HG02870 (cell line): ENCODE measurements around the gene NFIX.

Experiments used
- ATAC-seq: cut with Tn5 transposase; IDR thresholded peaks from one replicate; pipeline ENCODE4 v1.9.1; 2021; ENCODE audit warnings: mild to moderate bottlenecking, moderate library complexity; ENCODE audit not compliant: unreplicated experiment

NFIX gene

DNA sequence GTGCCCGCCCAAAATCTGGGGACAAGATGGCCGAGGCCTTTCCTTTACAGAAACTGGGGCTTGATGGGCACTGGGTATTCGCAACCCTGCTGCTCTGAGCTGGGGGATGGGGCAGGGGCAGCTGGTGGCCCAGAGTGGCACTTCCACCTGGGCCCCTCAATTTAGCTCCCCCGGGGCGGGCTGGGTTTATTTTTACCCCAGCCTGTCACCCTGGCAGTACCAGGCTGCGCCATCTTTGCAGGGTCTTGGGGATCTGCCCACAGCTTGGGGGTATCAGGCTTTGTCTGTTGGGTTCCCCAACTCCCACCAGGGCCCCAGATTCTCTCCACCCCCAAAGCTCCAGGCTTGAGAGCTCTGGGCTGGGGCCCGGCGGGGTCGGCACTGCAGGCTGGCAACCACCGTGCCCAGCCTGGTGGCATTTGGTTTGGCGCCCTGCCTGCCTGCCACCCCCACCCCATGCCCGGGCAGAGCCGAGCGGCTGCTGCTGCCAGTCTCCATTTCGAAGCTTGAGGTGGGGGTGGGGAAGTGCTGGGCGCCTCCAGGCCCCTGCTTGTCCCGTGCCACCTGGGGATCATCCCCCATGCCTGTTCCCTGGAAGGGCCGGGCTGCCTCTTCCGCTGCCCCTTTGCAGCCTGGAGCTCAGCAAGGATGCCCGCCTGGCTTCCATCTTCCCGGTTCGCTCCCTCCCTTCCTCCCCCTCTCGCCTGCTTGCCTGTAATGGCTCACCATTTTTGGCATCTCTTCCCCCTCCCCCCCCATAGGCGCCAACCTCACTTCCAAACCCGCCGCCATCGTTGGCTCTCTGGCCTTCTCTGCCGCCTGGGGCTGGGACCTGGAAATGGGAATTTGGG, 11.4 kb downstream of the NFIX start:
- ATAC-seq: no peak

DNA sequence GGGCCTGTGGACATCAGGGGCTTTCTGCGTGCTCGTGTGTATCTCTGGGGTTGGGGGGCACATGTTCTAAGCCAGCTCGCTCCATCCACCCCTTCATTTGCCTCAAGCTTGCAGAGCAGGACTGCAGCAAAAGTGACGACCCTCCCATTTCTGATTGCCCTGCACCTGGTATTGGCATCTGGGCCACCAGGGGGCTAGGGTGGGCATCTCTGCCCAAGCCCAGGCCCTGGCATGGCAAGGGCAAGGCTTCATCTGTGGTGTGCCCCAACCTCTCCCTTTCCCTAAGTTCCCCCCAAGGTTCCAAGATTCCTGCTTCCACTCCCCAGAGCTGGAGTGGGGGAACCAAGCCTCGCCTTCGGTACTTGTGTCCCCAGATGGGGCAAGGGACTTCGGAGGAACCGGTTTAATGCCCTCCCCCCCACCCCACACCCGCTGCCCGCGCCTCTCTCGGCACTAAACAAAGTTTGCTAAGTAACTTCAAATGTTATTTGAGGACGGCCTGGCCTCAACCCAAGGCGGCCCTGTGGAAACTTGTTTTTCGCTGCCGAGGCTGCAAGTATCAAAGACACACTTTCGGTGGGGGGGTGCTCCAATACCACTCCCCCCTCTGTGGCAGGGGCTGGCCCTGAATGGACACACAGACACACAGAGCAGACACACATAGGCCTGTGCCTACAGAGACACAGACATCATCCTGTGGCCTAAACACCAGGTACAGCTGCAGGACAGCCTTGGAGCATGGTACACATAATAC, 12.2 kb downstream of the NFIX start:
- ATAC-seq: no peak

DNA sequence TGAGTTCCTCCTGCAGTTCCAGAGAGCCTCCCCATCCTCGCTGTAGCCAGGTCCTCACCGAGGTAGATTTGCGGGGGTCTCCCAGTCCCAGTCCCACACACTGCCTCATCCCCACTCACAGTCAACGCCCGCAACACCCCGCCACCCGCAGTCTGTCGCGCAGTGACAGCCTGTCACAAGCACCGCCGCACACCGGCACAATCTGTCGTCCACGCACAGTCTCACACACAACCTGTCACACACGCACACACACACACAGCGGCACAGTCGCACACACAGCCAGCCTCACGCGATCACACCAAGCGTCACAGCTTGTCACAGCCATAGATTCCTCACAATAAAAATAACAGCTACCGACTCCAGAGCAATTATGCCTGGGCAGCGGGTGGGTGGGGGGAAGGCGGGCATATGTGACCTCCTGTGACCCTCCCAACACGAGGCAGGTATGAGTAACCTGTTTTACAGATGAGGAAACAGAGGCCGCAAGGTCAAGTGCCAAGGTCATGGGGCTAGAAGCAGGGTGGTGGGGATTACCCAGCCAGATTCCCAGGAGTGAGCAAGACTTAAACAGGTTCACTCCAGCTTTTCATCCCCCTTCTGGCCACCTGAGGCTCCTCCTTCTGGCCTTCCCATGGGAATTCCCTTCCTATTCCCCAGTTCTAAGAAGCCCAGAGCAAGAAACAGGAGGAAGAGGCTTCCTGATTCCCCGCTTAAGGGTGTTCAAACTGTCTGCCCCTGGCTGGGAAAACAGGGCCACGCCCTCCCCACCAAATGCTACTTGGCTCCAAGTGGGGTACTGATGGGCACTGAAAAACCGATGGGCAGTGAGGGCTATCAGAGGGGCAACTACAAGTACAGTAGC, 13.9 kb downstream of the NFIX start:
- no peak for ATAC-seq

DNA sequence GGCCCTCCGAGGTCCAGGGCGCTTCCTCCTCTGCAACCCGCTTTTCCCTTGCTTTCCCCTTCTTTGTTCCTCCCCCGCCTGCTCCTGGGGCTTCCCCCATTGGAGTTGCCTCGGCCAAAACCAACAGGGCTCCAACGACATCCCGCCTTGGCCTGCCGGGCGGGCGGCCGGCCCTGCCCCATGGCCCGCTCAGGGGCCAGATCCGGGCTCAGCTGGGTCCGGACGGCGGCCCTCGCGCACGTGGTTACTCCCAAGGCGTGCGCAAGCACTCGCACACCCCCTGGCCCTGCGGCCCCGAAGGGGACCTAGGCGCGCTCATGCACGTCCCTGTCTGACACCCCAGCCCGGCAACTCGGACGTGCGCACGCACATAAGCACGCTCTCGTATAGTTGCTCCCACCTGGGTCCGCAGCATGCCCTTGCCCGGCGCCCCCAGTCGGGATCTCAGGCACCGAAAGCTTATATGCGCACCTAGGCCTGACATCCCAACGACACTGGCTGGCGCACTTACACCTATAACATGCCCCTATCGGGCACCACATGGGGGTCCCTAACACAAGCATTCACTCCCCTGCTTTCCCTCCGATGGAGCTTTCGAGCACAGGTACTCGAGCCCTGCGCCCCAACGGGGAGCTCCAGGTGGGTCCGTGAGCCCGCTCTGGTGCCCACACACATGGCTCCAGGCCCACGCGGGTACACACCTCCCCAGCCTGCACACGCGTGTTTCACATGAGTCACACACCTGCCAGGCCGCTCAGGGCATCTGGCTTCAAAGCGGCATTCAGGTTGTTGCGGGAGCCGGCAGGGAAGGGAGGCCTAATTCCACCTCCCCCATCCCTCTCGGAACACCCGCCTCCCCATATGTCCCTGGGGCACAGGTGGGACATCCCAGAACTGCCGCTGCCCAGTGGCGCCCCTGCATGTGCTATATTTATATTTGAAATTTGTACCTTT, 15.0 kb downstream of the NFIX start:
- no peak for ATAC-seq

DNA sequence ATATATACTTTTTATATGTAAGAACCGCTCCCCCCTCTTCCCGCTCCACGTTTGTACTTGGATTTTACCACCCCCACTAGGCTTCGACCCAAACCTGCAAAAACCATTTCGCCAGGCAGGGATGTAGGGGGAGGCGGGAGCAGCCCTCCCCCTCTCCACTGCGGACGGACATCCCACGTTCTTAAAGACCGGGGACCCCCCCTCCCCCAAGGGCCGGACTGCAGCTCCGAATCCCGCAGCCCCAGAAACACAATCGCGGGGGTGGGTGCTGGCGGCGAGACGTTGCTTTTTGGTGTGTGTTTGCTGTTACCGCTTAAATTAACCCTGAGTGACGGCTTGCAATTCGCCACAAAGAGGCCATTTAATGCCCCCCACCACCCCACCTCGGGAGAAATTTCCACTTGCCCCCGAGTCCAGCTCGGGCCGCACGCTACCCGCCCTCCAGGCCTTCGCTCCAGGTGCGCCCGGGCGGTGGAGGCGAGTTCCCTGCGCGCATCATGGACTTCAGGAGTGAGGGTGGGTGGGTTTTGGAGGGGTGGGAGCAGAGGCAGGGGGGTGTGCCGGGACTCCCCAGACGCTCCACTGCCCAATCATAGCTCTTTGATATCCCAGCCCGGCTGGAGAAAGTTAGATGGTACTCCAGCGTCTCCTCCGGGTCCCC, 15.8 kb downstream of the NFIX start:
- ATAC-seq: no peak

DNA sequence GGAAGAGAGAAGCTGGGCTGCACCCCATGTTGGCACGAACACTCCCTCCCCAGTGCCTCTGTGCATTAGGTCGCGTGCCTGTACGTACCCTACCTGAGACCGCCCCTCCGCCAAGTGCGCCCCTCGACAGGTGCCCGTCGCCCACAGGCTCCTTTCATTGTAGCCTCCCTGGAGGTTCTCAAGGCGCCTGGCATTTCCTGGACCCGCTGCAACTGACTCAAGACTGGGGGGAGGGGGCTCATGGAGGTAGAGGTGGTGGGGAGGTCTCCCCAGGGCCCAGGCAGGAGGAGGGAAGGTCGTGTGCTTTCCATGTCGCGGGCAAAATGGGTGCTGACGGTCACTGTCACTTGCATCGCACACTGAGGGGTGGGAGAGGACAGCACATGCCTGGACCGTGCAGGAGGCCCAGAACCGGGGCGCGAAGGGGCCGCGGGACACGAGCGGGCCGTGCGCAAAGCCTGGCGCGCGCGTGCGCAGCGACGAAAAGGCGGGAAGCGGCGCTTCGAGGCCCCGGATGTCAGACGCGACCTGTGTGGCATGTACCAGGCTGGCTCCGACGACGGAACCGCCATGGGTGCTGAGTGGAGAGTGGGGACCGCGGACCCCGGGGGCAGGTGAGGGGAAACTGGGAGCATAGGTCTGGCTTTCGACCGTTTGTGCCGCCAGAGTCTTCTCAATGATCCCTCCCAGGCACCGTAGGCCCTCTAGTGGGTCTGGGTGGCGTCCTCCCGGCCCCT, 16.5 kb downstream of the NFIX start:
- no peak for ATAC-seq

DNA sequence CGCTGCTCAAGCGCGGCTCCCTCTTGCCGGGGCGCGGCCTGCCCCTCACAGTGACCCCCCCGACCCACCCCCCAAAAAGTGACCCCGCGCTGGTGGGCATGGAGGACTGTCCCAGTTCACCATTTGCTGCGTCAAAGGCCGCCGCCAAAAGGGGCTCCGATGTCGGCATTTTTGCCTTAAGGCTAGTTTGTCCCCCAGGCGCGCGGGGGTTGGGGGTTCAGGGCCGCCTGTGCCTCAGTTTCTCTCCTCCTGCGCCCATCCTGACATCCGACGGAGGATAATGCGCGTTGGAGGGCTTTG, 17.1 kb downstream of the NFIX start:
- ATAC-seq: no peak

DNA sequence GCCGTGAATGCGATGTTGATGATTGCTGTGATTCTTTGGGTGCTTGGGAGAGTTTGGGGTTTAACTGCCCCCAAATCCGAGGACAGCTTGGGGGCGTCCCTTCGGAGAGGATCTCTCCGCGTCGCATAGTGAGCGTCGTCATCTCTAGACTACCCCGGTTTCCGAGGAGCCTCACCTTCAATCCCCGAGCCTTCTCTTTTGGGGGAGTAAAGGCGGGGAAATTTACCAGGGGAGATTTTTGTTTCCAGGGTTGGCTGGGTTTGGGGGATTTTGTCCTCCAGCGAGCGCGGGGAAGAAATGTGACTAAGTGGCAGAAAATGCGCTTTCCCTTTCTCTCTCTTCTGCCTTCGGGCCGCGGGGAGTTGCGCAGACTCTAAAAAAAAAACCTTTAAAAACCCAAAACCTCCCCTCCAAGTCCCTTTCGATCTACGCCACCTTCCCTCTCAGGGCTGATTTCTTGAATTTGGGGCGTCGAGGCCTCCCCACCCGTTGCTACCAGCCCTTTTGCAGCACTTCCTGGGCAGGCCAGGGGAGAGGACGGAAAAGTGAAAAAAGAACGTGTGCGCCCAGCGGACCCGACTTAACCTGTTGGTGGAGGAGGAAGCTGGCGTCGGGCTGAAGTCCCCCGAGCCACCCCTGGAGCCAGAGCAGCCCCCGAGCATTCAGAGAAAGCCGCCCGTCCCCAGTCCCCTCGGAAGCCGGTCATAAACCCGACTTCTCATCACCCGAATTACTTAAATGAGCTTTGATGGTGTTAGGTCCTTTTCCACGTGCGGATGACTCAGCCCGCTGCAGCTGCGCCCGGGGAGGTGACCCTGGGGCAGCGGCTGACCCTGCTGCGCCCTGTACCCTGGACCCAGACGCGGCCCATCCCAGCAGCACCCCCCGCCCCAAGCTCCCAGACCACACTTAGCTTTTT, 17.7 kb downstream of the NFIX start:
- ATAC-seq: no peak

DNA sequence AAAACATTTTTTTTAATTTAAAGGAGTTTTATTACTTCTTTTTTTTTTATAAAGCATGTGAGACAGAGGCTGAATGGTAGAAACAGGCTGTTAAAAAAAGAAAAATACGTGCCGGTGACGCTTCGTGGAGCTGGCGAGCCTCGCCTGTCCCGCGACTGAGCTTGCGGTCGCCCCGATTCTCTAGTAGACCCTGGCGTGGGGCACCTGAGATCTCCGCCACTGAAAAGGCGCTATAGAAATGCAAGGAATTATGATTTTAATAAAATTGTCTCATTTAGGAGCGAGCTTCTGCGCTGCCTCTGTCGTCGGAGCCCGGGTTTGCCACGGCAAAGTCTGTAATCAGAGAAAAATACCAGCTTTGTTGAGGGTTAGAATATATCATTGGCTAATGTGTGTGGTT, 18.4 kb downstream of the NFIX start:
- ATAC-seq: no peak

DNA sequence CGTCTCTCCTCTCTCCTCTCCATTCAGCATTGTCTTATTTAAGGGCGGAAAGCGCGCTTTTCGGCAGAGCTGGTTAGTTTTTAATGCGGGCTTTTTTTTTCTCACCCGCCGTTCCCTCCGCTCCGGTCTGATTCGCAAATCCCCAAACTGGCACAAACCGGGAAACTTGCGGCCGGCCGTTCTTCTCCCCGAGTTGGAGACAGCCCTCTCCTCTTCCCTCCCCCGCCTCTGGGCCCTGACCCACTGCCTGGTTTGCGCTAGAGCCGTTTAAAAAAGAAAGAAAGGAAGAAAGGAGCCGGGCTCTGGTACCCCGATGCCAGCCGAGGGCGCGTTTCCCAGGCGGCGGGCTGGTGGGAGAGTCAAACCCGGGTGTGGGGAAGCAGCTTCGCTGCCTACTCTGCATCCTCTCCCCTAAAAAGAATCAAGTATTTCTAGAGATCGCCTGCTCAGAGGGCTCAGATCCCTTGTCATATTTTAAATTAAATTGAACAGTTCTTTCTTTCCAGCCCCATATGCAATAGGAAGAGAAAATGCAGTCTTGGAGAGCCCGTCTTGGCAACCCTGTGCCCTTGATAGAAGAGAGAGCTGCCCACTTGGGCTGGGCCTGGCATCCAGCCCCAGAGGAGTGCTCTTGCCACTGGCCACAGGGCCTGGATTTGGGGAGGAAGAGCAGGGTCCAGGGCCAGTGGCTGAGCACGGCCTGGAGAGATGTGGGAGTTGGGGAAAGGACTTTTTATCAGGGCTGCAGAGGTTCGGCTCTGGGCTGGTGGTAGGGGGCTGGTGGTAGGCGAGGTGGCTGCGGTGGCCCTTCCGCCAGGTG, 19.0 kb downstream of the NFIX start:
- no peak for ATAC-seq

DNA sequence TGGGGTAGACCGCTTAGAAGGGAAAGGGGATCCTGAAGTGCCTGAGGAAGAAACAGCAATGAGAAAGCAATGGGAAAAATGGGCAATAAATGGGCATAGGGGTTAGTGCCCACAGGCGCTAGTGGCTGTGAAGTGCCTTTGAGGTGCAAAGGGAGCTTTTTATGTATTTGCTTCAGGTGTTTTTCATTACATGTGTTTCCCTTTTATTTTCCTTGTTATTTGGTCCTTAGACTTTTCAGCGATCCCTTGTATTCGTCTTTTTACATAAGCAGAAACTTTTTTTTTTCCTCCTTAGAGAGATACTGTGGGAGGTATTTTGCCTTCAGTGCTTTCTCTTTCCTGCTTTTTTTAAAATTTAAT, 19.6 kb downstream of the NFIX start:
- ATAC-seq: no peak

DNA sequence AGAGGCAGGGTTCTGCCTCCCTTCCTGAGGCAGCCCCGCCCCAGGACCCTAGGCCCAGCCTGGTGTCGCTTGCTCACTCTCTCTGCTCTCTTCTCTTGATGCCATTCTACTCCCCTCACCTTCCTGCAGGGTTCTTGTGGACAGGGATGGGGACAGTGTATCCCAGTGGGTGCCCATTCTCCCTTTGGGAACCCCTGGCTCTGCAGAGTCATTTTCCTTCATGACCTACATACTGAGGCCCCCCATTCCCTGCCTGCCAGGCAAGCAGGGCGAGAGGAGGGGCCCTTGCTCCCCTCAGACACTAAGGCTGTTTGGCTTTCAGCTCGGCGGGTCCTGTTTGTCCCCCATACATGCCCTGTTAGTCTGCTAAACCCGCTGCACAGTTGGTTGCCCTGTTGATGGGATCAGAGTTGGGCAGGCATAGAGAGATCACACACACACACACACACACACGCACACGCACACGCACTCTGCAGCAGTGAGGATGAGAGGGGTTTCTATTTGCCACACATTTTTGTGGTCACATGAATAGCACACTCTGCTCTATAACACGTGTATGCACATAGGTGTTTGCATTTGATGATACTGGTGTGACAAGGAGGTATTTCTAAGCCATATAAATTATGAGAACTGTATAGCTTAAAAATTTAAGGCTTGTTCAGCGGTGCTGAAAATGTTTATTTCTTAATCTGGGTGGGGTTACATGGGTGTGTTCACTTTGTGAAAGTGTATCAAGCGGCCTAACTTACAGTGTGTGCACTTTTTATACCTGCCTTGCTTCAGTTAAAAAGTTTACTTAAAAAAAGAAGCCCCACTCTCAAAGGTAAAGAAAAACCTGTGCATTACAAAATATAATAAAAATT, 20.3 kb downstream of the NFIX start:
- no peak for ATAC-seq

DNA sequence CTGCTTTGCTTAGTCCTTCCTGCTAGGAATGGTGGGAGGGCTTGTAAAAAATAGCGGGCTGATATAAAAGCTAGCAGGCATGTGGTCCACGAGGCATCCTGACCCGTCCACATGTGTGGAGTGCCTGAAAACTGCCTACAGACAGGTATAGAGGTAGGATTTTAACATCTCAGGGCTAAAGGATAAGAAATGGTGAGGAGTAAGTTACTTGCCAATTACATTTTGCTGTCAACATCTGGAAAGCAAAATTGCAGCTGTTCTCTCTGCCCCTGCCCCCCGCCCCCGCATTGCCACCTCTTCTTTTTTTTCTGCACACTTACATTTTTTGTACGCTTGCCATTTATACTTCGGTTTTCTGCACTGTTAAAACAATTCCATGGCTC, 21.0 kb downstream of the NFIX start:
- ATAC-seq: no peak

DNA sequence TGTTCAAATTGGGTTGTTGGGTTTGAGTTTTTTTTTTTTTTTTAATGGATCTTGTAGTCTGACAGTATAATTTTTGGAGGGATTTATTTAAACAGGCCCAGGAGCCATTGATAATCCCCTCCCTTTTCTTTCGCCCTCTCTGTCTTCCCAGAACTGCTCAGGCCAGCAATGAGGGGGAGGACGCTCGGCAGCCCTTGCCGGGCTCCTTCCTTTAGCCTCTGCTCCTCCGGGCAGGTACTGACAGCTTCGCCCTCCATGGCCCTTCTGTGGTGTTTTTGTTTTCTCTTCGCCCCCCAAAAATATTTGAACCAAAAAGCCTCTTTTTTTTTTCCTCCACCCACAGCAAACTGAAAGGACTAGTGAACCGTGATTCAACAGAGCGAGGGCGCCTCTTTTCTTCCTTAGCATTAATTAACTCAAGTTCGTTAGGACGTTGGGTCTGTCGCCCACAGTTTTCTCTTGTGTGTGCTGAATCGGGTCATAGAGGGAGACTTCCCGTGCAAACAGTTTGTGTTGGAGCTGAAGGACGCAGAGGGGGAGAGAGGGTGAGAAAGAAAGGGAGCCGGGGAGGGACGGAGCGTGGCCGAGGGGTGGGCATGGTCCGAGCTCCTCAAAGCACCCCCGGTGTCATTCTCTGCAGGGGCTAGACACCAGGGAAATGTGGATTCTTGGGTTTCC, 21.5 kb downstream of the NFIX start:
- no peak for ATAC-seq

DNA sequence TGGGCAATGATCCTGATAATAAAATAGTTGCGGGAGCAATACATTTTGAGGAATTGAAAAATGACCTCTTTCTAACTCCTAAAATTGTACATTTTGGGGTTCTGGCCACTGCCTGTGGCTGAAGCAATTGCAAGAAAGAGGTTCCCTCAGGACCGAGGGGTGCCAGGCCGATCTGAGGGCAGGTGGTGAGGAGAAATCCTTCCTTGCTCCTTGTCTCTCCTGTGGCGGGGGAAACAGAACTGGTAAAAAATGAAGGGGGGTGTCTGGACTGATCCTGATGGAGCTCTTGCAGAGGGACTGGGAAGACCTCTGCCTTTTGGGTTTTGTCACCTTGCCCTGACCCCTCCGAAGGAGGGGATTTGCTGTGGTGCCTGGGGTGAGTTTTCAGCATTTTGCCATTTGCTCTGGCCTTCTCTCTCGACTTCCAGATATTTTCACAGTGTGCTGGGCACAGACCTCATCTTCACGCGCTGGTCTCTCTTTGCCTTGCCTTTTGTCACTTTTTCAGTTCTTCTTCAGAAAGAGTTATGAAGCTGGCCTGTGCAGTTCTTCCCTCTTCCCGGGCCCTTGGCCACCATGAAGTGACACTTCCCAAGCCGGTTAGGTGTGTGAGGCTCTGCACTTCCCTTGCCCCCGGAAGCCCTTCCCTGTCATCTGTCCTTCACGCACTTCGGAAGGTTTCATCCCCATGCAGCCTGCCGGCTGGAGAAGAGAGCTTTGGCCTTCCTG, 22.2 kb downstream of the NFIX start:
- no peak for ATAC-seq
